Measurements from ENCODE around the gene KCNIP3. TPM values are rescaled to one million over a fixed set of nuclear protein-coding genes. Genes with fewer than 3 reads are reported as not detected.

Gene KCNIP3
- total RNA-seq, 1 experiment from 2014 or later = 4.5 TPM

- Histone ChIP-seq H3K27ac (no peak overlapping the region), H3K79me2 (ENCODE audit: low read depth) (no peaks in the 10 kb centered on the region), H3F3A (ENCODE audit: insufficient read depth, low read depth) (no peaks in the 10 kb centered on the region), H3K27me3 (ENCODE audit: insufficient read depth, low read depth) (no peaks in the 10 kb centered on the region), H3K36me3 (ENCODE audit: low read depth) (no peaks in the 10 kb centered on the region), H3K4me1 (replicated peaks; ENCODE audit: insufficient read depth) (peaks cover 12% of the 10 kb centered on the region), H3K4me2 (no peak overlapping the region), H4K20me1 (ENCODE audit: insufficient read depth) (no peaks in the 10 kb centered on the region), H3K9me2 (ENCODE audit: insufficient read depth) (no peaks in the 10 kb centered on the region), H3K4me3 (no peak overlapping the region), H3K9me3 (ENCODE audit: insufficient read depth, low read depth) (no peaks in the 10 kb centered on the region), H2AFZ (no peak overlapping the region)
- BruUV-seq (replicated peaks) = no TSS peak
- intact Hi-C loops (cut with micrococcal nuclease; ENCODE audit: unreplicated experiment) = no loop called here
- ChIA-PET POLR2A (ENCODE audit: unreplicated experiment) (no interaction called here), CTCF (no interaction called here)
- no peak for DNase-seq
- no peak for TF ChIP-seq EZH2 (IDR thresholded peaks at IDR 0.05; ENCODE audit: low read depth)
- TF ChIP-seq, protein P1, sequence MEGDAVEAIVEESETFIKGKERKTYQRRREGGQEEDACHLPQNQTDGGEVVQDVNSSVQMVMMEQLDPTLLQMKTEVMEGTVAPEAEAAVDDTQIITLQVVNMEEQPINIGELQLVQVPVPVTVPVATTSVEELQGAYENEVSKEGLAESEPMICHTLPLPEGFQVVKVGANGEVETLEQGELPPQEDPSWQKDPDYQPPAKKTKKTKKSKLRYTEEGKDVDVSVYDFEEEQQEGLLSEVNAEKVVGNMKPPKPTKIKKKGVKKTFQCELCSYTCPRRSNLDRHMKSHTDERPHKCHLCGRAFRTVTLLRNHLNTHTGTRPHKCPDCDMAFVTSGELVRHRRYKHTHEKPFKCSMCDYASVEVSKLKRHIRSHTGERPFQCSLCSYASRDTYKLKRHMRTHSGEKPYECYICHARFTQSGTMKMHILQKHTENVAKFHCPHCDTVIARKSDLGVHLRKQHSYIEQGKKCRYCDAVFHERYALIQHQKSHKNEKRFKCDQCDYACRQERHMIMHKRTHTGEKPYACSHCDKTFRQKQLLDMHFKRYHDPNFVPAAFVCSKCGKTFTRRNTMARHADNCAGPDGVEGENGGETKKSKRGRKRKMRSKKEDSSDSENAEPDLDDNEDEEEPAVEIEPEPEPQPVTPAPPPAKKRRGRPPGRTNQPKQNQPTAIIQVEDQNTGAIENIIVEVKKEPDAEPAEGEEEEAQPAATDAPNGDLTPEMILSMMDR (conservative IDR thresholded peaks at IDR 0.05) = no peak
These were observed 10.7 kb downstream of the KCNIP3 start for GRCh38 chr2:95307878-95308277.

DNA sequence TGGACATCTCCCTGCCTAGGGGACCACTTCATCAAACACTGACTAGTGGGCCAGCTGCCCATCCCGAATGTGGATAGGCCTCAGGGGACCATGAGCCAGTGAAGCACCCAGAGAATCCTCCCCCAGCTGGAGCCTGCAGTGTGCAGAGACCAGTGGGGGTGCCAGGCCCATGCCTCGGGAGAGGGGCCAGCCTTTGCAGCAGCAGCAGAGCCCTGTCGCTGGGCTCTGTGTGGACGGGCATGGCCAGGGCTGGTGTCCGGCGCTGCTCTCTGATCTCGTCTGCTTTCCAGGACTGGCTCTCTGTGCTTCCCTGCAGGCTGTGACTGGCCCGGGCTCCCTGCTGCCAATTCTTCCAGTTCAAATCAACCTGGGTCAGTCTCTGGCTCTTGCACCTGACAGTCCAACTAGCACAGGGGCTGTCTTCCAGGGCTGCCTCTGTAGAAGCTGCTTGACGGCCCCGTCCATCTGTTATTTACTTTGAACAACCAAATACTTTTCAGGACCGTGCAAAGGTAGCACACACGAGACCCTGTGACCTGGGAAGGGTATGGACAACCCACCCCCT is 11.4 kb downstream of the KCNIP3 start:
- Histone ChIP-seq H3K4me3 (no peak overlapping the region), H2AFZ (no peak overlapping the region), H3F3A (ENCODE audit: insufficient read depth, low read depth) (no peaks in the 10 kb centered on the region), H3K9me2 (ENCODE audit: insufficient read depth) (no peaks in the 10 kb centered on the region), H3K9me3 (ENCODE audit: insufficient read depth, low read depth) (no peaks in the 10 kb centered on the region), H4K20me1 (ENCODE audit: insufficient read depth) (no peaks in the 10 kb centered on the region), H3K36me3 (ENCODE audit: low read depth) (no peaks in the 10 kb centered on the region), H3K4me2 (no peak overlapping the region), H3K79me2 (ENCODE audit: low read depth) (no peaks in the 10 kb centered on the region), H3K27ac (no peak overlapping the region), H3K4me1 (replicated peaks; ENCODE audit: insufficient read depth) (peaks cover 18% of the 10 kb centered on the region), H3K27me3 (ENCODE audit: insufficient read depth, low read depth) (no peaks in the 10 kb centered on the region)
- no TSS peak for BruUV-seq (replicated peaks)
- no peak for TF ChIP-seq EZH2 (IDR thresholded peaks at IDR 0.05; ENCODE audit: low read depth)
- TF ChIP-seq, protein P1 (conservative IDR thresholded peaks at IDR 0.05) = no peak
- ChIA-PET CTCF (no interaction called here), POLR2A (ENCODE audit: unreplicated experiment) (no interaction called here)
- intact Hi-C loops (cut with micrococcal nuclease; ENCODE audit: unreplicated experiment) = no loop called here
- DNase-seq = no peak

GRCh38 chr2:95309599-95309998 is 12.5 kb downstream of the KCNIP3 start:
- ChIA-PET POLR2A (ENCODE audit: unreplicated experiment) (no interaction called here), CTCF (no interaction called here)
- Histone ChIP-seq H3K27me3 (ENCODE audit: insufficient read depth, low read depth) (no peaks in the 10 kb centered on the region), H3K9me2 (ENCODE audit: insufficient read depth) (no peaks in the 10 kb centered on the region), H3K4me2 (no peak overlapping the region), H3K9me3 (ENCODE audit: insufficient read depth, low read depth) (no peaks in the 10 kb centered on the region), H4K20me1 (ENCODE audit: insufficient read depth) (no peaks in the 10 kb centered on the region), H3F3A (ENCODE audit: insufficient read depth, low read depth) (peaks cover 6% of the 10 kb centered on the region; the same call in 1 of the 2 replicates), H3K27ac (no peak overlapping the region), H3K4me3 (no peak overlapping the region), H3K4me1 (replicated peaks; ENCODE audit: insufficient read depth) (peaks cover 29% of the 10 kb centered on the region), H3K79me2 (ENCODE audit: low read depth) (no peaks in the 10 kb centered on the region), H2AFZ (no peak overlapping the region), H3K36me3 (ENCODE audit: low read depth) (no peaks in the 10 kb centered on the region)
- TF ChIP-seq, protein P1 (conservative IDR thresholded peaks at IDR 0.05) = no peak
- TF ChIP-seq EZH2 (IDR thresholded peaks at IDR 0.05; ENCODE audit: low read depth) = no peak
- no TSS peak for BruUV-seq (replicated peaks)
- intact Hi-C loops (cut with micrococcal nuclease; ENCODE audit: unreplicated experiment) = no loop called here
- no peak for DNase-seq
